ENCODE data around the gene OR2G3. TPM values are rescaled to one million over a fixed set of nuclear protein-coding genes. Genes with fewer than 3 reads are reported as not detected.

Gene OR2G3
- total RNA-seq: not detected in 2 replicates

DNA sequence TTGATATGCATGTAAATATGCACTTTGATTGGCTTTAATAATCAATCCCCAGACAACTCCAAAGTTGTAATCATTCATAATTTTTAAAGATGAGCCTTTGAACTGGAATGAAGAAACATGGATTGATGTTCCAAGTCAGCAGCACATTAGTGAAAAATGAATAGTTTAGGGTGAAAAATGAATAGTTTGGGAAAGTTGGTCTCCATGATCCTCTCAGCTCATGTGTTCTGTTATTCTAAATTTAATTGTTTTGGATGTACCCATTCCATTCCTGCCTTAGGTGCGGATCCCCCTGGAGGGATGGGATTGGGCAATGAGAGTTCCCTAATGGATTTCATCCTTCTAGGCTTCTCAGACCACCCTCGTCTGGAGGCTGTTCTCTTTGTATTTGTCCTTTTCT is at the start of gene OR2G3:
OR2G3 (plus strand) TSS at position 301 of the 400 bp plus-strand sequence; CDS start at position 301, 0 bp downstream.

DNA sequence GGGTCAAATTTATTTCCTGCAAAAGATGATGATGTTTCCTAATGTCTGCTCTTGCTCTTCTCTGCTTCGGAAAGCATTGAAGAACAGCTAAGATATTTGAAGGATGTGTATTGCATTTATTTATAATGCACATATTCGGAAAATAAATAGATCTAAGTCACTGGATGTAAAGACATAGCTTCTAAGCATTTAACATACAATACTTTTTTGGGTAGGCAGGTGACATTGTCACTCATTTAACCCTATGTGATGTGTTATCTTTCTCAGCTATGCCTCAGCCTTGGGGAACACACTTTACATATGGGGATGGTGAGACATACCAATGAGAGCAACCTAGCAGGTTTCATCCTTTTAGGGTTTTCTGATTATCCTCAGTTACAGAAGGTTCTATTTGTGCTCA is 17.3 kb upstream of the OR2G3 start, which contains the start of gene OR2G2:
OR2G2 (plus strand) TSS at position 301 of the 400 bp plus-strand sequence; CDS start at position 301, 0 bp downstream.

Other genes starting within 250 kb of the OR2G3 start
- not detected in 2 replicates for gene NLRP3, start 189.4 kb upstream of the OR2G3 start, total RNA-seq
- not detected in 2 replicates for gene OR2B11, start 147.5 kb upstream of the OR2G3 start, total RNA-seq
- not detected in 2 replicates for gene OR2C3, start 69.1 kb upstream of the OR2G3 start, total RNA-seq
- not detected in 2 replicates for gene GCSAML, start 56.5 kb upstream of the OR2G3 start, total RNA-seq
- not detected in 2 replicates for gene OR2G2, start 17.2 kb upstream of the OR2G3 start, total RNA-seq
- not detected in 2 replicates for gene OR13G1, start 74.2 kb downstream of the OR2G3 start, total RNA-seq
- gene OR6F1, start 111.1 kb downstream of the OR2G3 start, total RNA-seq: not detected in 2 replicates
- not detected in 2 replicates for gene OR14K1, start 133.0 kb downstream of the OR2G3 start, total RNA-seq
- gene OR14A2, start 142.6 kb downstream of the OR2G3 start, total RNA-seq: not detected in 2 replicates
- gene OR1C1, start 155.0 kb downstream of the OR2G3 start, total RNA-seq: not detected in 2 replicates
- gene OR14A16, start 218.5 kb downstream of the OR2G3 start, total RNA-seq: not detected in 2 replicates
- gene OR11L1, start 236.3 kb downstream of the OR2G3 start, total RNA-seq: not detected in 2 replicates

Measured in bronchus fibroblast of lung (primary cell).